HG02588 (cell line): ENCODE measurements around the gene TRIM2.
"Not testable (repeated sequence)": the region's sequence is repeated elsewhere in the genome, so short reads cannot be mapped to it uniquely, and the experiment has no call there.

Experiments
- ATAC-seq: cut with Tn5 transposase; IDR thresholded peaks from one replicate; pipeline ENCODE4 v1.9.1; 2021; ENCODE audit warnings: mild to moderate bottlenecking, moderate library complexity; ENCODE audit not compliant: unreplicated experiment

TRIM2 gene

GRCh38 chr4:153189016-153189801 lies 15.0 kb upstream of the TRIM2 start:
- no peak for ATAC-seq

- ATAC-seq, result no peak
Observed at GRCh38 chr4:153191795-153192363, 12.4 kb upstream of the TRIM2 start.

- ATAC-seq, result no peak
Observed at GRCh38 chr4:153197301-153197700, 6.9 kb upstream of the TRIM2 start.

- no peak for ATAC-seq
Observed at GRCh38 chr4:153198719-153199118, 5.5 kb upstream of the TRIM2 start.

- ATAC-seq, result not testable (repeated sequence)
Observed at GRCh38 chr4:153203746-153204145, 497 bp upstream of the TRIM2 start.

- no peak for ATAC-seq
Observed at GRCh38 chr4:153204728-153205648, 745 bp downstream of the TRIM2 start.

- no peak for ATAC-seq
Observed at GRCh38 chr4:153205757-153206156, 1.5 kb downstream of the TRIM2 start.

- no peak for ATAC-seq
Observed at GRCh38 chr4:153206534-153206933, 2.3 kb downstream of the TRIM2 start.

- ATAC-seq, result no peak
Observed at GRCh38 chr4:153207027-153207426, 2.8 kb downstream of the TRIM2 start.

GRCh38 chr4:153207567-153207966 lies 3.3 kb downstream of the TRIM2 start:
- no peak for ATAC-seq

GRCh38 chr4:153209410-153209809 lies 5.2 kb downstream of the TRIM2 start:
- no peak for ATAC-seq

GRCh38 chr4:153210727-153211126 lies 6.5 kb downstream of the TRIM2 start:
- no peak for ATAC-seq

GRCh38 chr4:153211986-153212728 lies 7.9 kb downstream of the TRIM2 start:
- ATAC-seq, result no peak

GRCh38 chr4:153212736-153213135 lies 8.5 kb downstream of the TRIM2 start:
- ATAC-seq, result no peak

- ATAC-seq, result no peak
Observed at GRCh38 chr4:153215921-153216320, 11.7 kb downstream of the TRIM2 start.

GRCh38 chr4:153216546-153216945 lies 12.3 kb downstream of the TRIM2 start:
- no peak for ATAC-seq

- no peak for ATAC-seq
Observed at GRCh38 chr4:153217440-153217839, 13.2 kb downstream of the TRIM2 start.

GRCh38 chr4:153218961-153219360 lies 14.7 kb downstream of the TRIM2 start:
- ATAC-seq, result no peak

GRCh38 chr4:153220682-153221395 lies 16.6 kb downstream of the TRIM2 start:
- no peak for ATAC-seq
